Panc1 (cell line): ENCODE results near the gene NR1H2.

ENCODE experiments used
- CTCF ChIP-seq: fragments of 450-650 bp; IDR thresholded peaks from 2 replicates; pipeline ENCODE4 v1.5.1; 2017; ENCODE audit warnings: mild to moderate bottlenecking
- POLR2AphosphoS5 ChIP-seq: IDR thresholded peaks from 2 replicates; pipeline ENCODE4 v1.6.1; 2012; ENCODE audit warnings: mild to moderate bottlenecking, low read depth, low read length, moderate library complexity
- REST ChIP-seq, 2 experiments: IDR thresholded peaks; 2 replicates each; pipeline ENCODE4 v1.6.1; 2011 to 2012; ENCODE audit warnings: low read depth in 2 of 2, control low read depth in 1 of 2, low read length in 1 of 2, mild to moderate bottlenecking in 1 of 2, moderate library complexity in 1 of 2; ENCODE audit not compliant: insufficient read depth in 1 of 2
- SIN3A ChIP-seq: IDR thresholded peaks from 2 replicates; pipeline ENCODE4 v1.6.1; 2012; ENCODE audit warnings: low read depth, mild to moderate bottlenecking, low read length, moderate library complexity, borderline replicate concordance; ENCODE audit not compliant: insufficient read depth
- TCF7L2 ChIP-seq: IDR thresholded peaks from 2 replicates; pipeline ENCODE4 v1.6.1; 2011; ENCODE audit warnings: mild to moderate bottlenecking, low read depth, low read length, inconsistent platforms

GRCh38 chr19:50415661-50416033 lies 39.4 kb downstream of the NR1H2 start:
- no peak for TF ChIP-seq CTCF
- no peak for TF ChIP-seq REST (IDR thresholded peaks at IDR 0.05; ENCODE audit: insufficient read depth in 1 of 2, low read depth in 2 of 2, low read length in 1 of 2)
- no peak for TF ChIP-seq POLR2AphosphoS5
- TF ChIP-seq TCF7L2, result no peak
- no peak for TF ChIP-seq SIN3A
